ENCODE data around the gene TMEM255B. TPM values are rescaled to one million over a fixed set of nuclear protein-coding genes. Genes with fewer than 3 reads are reported as not detected.
A peak's percentile ranks its signal among the peaks of the same experiment; 100 is the strongest.

Gene TMEM255B
- total and polyA plus RNA-seq, 7 experiments from 2014 or later = 0.08 to 3.3 (median 1.3) TPM; not detected in 1

- peaks cover 13 to 27% (median 23%) of the 10 kb centered on the region in 7 donors for H3K4me1 Mint-ChIP-seq
- peak overlapping the region; percentile 28 for H3K4me3 ChIP-seq (ENCODE audit: low read length)
- peaks cover 0 to 15% (median 0%) of the 10 kb centered on the region in 5 donors for H3K36me3 Mint-ChIP-seq
- ATAC-seq = peak; percentile 32
- intact Hi-C loops (cut with micrococcal nuclease) = loop anchor here (2.0 to 10.0 kb wide), 9 partner anchors 47 to 663 kb away; partner anchors contain the start of genes CDC16 (in 2 of the 2), GAS6 (in 1 of the 2) and RASA3 (in 1 of the 2)
- peaks cover 10 to 11% of the 10 kb centered on the region in 2 donors for H3K4me1 ChIP-seq (ENCODE audit: control insufficient read depth in 2 of 2, insufficient read depth in 2 of 2, low read length in 2 of 2)
- DNase-seq = peak in 8 of 9 donors; percentile 24 to 41 (median 34)
- H3K9me3 ChIP-seq (ENCODE audit: control insufficient read depth in 2 of 3, low read length in 3 of 3) = no peaks in the 10 kb centered on the region
- peaks cover 0 to 10% (median 0%) of the 10 kb centered on the region in 3 experiments for H3K36me3 ChIP-seq (ENCODE audit: control insufficient read depth in 2 of 3, insufficient read depth in 3 of 3, low read length in 3 of 3)
- H3K27ac ChIP-seq (ENCODE audit: low read depth, low read length) = no peak overlapping the region
- CTCF ChIA-PET = interaction anchor here (1.2 kb wide), 1 partner anchor 411 kb away, joined by 3 read pairs; no protein-coding TSS in a partner anchor
- H3K9me3 Mint-ChIP-seq = peaks cover 0 to 2% (median 0%) of the 10 kb centered on the region in 11 donors
- H3K27me3 ChIP-seq (ENCODE audit: control insufficient read depth in 2 of 2, insufficient read depth in 2 of 2, low read length in 2 of 2) = no peaks in the 10 kb centered on the region
- peak overlapping the region; percentile 58 to 94 (median 83) for H3K27ac Mint-ChIP-seq
- POLR2A ChIA-PET = no interaction called here
- H3K4me3 Mint-ChIP-seq = peak overlapping the region; percentile 86 to 100 (median 90)
- H3K27me3 Mint-ChIP-seq = peaks cover 0 to 3% (median 0%) of the 10 kb centered on the region in 5 donors
Observed at GRCh38 chr13:113815151-113816058, 56.4 kb downstream of the TMEM255B start.

GRCh38 chr13:113816254-113816929 is 57.4 kb downstream of the TMEM255B start:
- Histone ChIP-seq H3K4me3 (ENCODE audit: low read length) (peak overlapping the region; percentile 28), H3K27ac (ENCODE audit: low read depth, low read length) (no peak overlapping the region), H3K36me3 (ENCODE audit: control insufficient read depth in 2 of 3, insufficient read depth in 3 of 3, low read length in 3 of 3) (peaks cover 0 to 12% (median 0%) of the 10 kb centered on the region in 3 experiments), H3K9me3 (ENCODE audit: control insufficient read depth in 2 of 3, low read length in 3 of 3) (no peaks in the 10 kb centered on the region), H3K4me1 (ENCODE audit: control insufficient read depth in 2 of 2, insufficient read depth in 2 of 2, low read length in 2 of 2) (peaks cover 10 to 11% of the 10 kb centered on the region in 2 donors), H3K27me3 (ENCODE audit: control insufficient read depth in 2 of 2, insufficient read depth in 2 of 2, low read length in 2 of 2) (no peaks in the 10 kb centered on the region)
- Mint-ChIP-seq H3K4me1 (peaks cover 13 to 30% (median 23%) of the 10 kb centered on the region in 7 donors), H3K9me3 (peaks cover 0 to 1% (median 0%) of the 10 kb centered on the region in 11 donors), H3K4me3 (peak overlapping the region; percentile 86 to 100 (median 90)), H3K27ac (peak overlapping the region in 7 of 9 donors; percentile 68 to 95 (median 85)), H3K36me3 (peaks cover 0 to 15% (median 0%) of the 10 kb centered on the region in 5 donors), H3K27me3 (peaks cover 0 to 3% (median 0%) of the 10 kb centered on the region in 5 donors)
- ATAC-seq (no peak), DNase-seq (no peak)
- intact Hi-C loops (cut with micrococcal nuclease) = loop anchor here (2.0 to 10.0 kb wide), 9 partner anchors 46 to 664 kb away; partner anchors contain the start of genes CDC16 (in 2 of the 2), GAS6 (in 1 of the 2) and RASA3 (in 1 of the 2)
- POLR2A ChIA-PET = no interaction called here
- CTCF ChIA-PET = interaction anchor here (0.6 kb wide), 1 partner anchor 36 kb away, joined by 3 read pairs; no protein-coding TSS in a partner anchor

GRCh38 chr13:113816946-113817859 is 58.2 kb downstream of the TMEM255B start:
- peaks cover 0 to 15% (median 0%) of the 10 kb centered on the region in 5 donors for H3K36me3 Mint-ChIP-seq
- H3K4me3 Mint-ChIP-seq = peak overlapping the region; percentile 75 to 100 (median 86)
- H3K4me3 ChIP-seq (ENCODE audit: low read length) = no peak overlapping the region
- H3K9me3 ChIP-seq (ENCODE audit: control insufficient read depth in 2 of 3, low read length in 3 of 3) = no peaks in the 10 kb centered on the region
- peaks cover 0 to 1% (median 0%) of the 10 kb centered on the region in 11 donors for H3K9me3 Mint-ChIP-seq
- POLR2A ChIA-PET = no interaction called here
- peak; percentile 69 to 90 (median 85) for DNase-seq
- peaks cover 10 to 11% of the 10 kb centered on the region in 2 donors for H3K4me1 ChIP-seq (ENCODE audit: control insufficient read depth in 2 of 2, insufficient read depth in 2 of 2, low read length in 2 of 2)
- CTCF ChIA-PET = interaction anchor here (0.6 kb wide), 1 partner anchor 37 kb away, joined by 3 read pairs; no protein-coding TSS in a partner anchor
- H3K4me1 Mint-ChIP-seq = peaks cover 13 to 30% (median 23%) of the 10 kb centered on the region in 7 donors
- peaks cover 0 to 3% (median 0%) of the 10 kb centered on the region in 5 donors for H3K27me3 Mint-ChIP-seq
- no peaks in the 10 kb centered on the region for H3K27me3 ChIP-seq (ENCODE audit: control insufficient read depth in 2 of 2, insufficient read depth in 2 of 2, low read length in 2 of 2)
- peak overlapping the region in 8 of 9 donors; percentile 40 to 95 (median 76) for H3K27ac Mint-ChIP-seq
- H3K36me3 ChIP-seq (ENCODE audit: control insufficient read depth in 2 of 3, insufficient read depth in 3 of 3, low read length in 3 of 3) = peaks cover 0 to 16% (median 0%) of the 10 kb centered on the region in 3 experiments
- intact Hi-C loops (cut with micrococcal nuclease) = loop anchor here (1.0 to 10.0 kb wide), 12 partner anchors 45 to 665 kb away; partner anchors contain the start of genes CDC16 (in 2 of the 2), GAS6 (in 1 of the 2) and RASA3 (in 1 of the 2)
- ATAC-seq = peak; percentile 91
- H3K27ac ChIP-seq (ENCODE audit: low read depth, low read length) = no peak overlapping the region

- CTCF ChIA-PET = no interaction called here
- no peak for DNase-seq
- Mint-ChIP-seq H3K27ac (peak overlapping the region in 2 of 9 donors; percentile 33 to 62), H3K27me3 (peaks cover 0 to 3% (median 0%) of the 10 kb centered on the region in 5 donors), H3K4me3 (peak overlapping the region in 4 of 10 donors; percentile 47 to 92 (median 75)), H3K9me3 (peaks cover 0 to 1% (median 0%) of the 10 kb centered on the region in 11 donors), H3K4me1 (peaks cover 13 to 30% (median 23%) of the 10 kb centered on the region in 7 donors), H3K36me3 (peaks cover 0 to 15% (median 0%) of the 10 kb centered on the region in 5 donors)
- Histone ChIP-seq H3K27me3 (ENCODE audit: control insufficient read depth in 2 of 2, insufficient read depth in 2 of 2, low read length in 2 of 2) (no peaks in the 10 kb centered on the region), H3K36me3 (ENCODE audit: control insufficient read depth in 2 of 3, insufficient read depth in 3 of 3, low read length in 3 of 3) (peaks cover 0 to 16% (median 0%) of the 10 kb centered on the region in 3 experiments), H3K4me3 (ENCODE audit: low read length) (no peak overlapping the region), H3K9me3 (ENCODE audit: control insufficient read depth in 2 of 3, low read length in 3 of 3) (no peaks in the 10 kb centered on the region), H3K27ac (ENCODE audit: low read depth, low read length) (no peak overlapping the region), H3K4me1 (ENCODE audit: control insufficient read depth in 2 of 2, insufficient read depth in 2 of 2, low read length in 2 of 2) (peaks cover 10 to 11% of the 10 kb centered on the region in 2 donors)
- ATAC-seq = no peak
- POLR2A ChIA-PET = no interaction called here
- intact Hi-C loops (cut with micrococcal nuclease) = loop anchor here (1.0 to 10.0 kb wide), 12 partner anchors 44 to 666 kb away; partner anchors contain the start of genes CDC16 (in 2 of the 2), GAS6 (in 1 of the 2) and RASA3 (in 1 of the 2)
Observed at GRCh38 chr13:113817860-113818691, 59.0 kb downstream of the TMEM255B start.

- Mint-ChIP-seq H3K27ac (no peak overlapping the region), H3K4me3 (no peak overlapping the region), H3K4me1 (peaks cover 13 to 30% (median 23%) of the 10 kb centered on the region in 7 donors), H3K27me3 (peaks cover 0 to 3% (median 0%) of the 10 kb centered on the region in 5 donors), H3K9me3 (peaks cover 0 to 1% (median 0%) of the 10 kb centered on the region in 11 donors), H3K36me3 (peaks cover 0 to 15% (median 0%) of the 10 kb centered on the region in 5 donors)
- Histone ChIP-seq H3K27ac (ENCODE audit: low read depth, low read length) (no peak overlapping the region), H3K36me3 (ENCODE audit: control insufficient read depth in 2 of 3, insufficient read depth in 3 of 3, low read length in 3 of 3) (peaks cover 0 to 16% (median 0%) of the 10 kb centered on the region in 3 experiments), H3K9me3 (ENCODE audit: control insufficient read depth in 2 of 3, low read length in 3 of 3) (no peaks in the 10 kb centered on the region), H3K27me3 (ENCODE audit: control insufficient read depth in 2 of 2, insufficient read depth in 2 of 2, low read length in 2 of 2) (no peaks in the 10 kb centered on the region), H3K4me3 (ENCODE audit: low read length) (no peak overlapping the region), H3K4me1 (ENCODE audit: control insufficient read depth in 2 of 2, insufficient read depth in 2 of 2, low read length in 2 of 2) (peaks cover 10 to 11% of the 10 kb centered on the region in 2 donors)
- no peak for DNase-seq
- POLR2A ChIA-PET = no interaction called here
- intact Hi-C loops (cut with micrococcal nuclease) = loop anchor here (5.0 to 10.0 kb wide), 5 partner anchors 44 to 666 kb away; partner anchors contain the start of genes GAS6 (in 1 of the 2) and RASA3 (in 1 of the 2)
- CTCF ChIA-PET = interaction anchor here (1.3 kb wide), 1 partner anchor 293 kb away, joined by 4 read pairs; no protein-coding TSS in a partner anchor
- ATAC-seq = no peak
Observed at GRCh38 chr13:113818700-113819295, 59.8 kb downstream of the TMEM255B start.
